IMR-90 (cell line): ENCODE measurements around the gene ROPN1B.

Experiments
- POLR2A ChIP-seq: IDR thresholded peaks from 2 replicates; pipeline ENCODE4 v1.6.1; 2012; ENCODE audit warnings: mild to moderate bottlenecking, low read depth, low read length
- RAD21 ChIP-seq: IDR thresholded peaks from 2 replicates; pipeline ENCODE4 v1.6.1; 2012; ENCODE audit warnings: low read length, improper control_type of control experiment
- TF ChIP-seq, protein P1 (sequence below): conservative IDR thresholded peaks from 2 replicates; pipeline ENCODE4 v1.5.1; 2012; ENCODE audit warnings: mild to moderate bottlenecking, low read depth, low read length, improper control_type of control experiment

DNA sequence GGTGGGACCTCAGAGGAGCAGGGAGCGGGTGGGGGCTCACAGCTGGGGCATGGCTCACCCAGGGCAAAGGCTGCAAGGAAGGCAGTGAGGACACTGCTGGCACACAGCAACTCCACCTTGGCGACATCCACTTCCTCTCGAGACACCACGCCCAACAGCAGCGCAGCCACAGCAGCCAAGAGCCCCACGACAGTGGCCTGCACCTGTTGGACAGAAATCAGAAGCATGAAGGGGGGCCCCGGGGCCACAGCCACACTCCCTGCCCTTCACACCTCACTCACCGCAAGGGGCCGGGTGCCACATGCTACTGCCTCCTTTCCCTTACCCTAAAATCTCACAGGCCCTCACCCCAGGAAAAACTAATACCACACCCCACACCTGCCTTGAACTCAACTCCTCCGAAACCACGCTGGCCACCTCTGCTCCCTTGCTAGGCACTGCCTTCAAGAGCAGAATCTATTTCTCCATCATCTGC, 57.3 kb downstream of the ROPN1B start:
- TF ChIP-seq, protein P1, sequence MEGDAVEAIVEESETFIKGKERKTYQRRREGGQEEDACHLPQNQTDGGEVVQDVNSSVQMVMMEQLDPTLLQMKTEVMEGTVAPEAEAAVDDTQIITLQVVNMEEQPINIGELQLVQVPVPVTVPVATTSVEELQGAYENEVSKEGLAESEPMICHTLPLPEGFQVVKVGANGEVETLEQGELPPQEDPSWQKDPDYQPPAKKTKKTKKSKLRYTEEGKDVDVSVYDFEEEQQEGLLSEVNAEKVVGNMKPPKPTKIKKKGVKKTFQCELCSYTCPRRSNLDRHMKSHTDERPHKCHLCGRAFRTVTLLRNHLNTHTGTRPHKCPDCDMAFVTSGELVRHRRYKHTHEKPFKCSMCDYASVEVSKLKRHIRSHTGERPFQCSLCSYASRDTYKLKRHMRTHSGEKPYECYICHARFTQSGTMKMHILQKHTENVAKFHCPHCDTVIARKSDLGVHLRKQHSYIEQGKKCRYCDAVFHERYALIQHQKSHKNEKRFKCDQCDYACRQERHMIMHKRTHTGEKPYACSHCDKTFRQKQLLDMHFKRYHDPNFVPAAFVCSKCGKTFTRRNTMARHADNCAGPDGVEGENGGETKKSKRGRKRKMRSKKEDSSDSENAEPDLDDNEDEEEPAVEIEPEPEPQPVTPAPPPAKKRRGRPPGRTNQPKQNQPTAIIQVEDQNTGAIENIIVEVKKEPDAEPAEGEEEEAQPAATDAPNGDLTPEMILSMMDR, result no peak
- TF ChIP-seq RAD21 (no peak), POLR2A (no peak)
